Thyroid gland (tissue), 4 donors: Measurements from ENCODE around the gene GPR78.

Experiments
- POLR2A ChIP-seq, 2 donors: fragments of 450-650 bp; IDR thresholded peaks; one replicate each; pipeline ENCODE4 v1.6.1; 2017; ENCODE audit warnings: antibody characterized with exemption in 2 of 2, mild to moderate bottlenecking in 2 of 2, moderate library complexity in 1 of 2
- TF ChIP-seq, protein P1 (sequence below), 6 experiments: fragments of 200-600 bp in 3 of 6; fragments of 450-650 bp in 3 of 6; sonication (generic) in 3 of 6; IDR thresholded peaks; one replicate each; pipeline ENCODE4 v1.5.1; 2016 to 2019; ENCODE audit warnings: antibody characterized with exemption in 6 of 6, mild to moderate bottlenecking in 2 of 6, inconsistent platforms in 1 of 6, moderate library complexity in 1 of 6

DNA sequence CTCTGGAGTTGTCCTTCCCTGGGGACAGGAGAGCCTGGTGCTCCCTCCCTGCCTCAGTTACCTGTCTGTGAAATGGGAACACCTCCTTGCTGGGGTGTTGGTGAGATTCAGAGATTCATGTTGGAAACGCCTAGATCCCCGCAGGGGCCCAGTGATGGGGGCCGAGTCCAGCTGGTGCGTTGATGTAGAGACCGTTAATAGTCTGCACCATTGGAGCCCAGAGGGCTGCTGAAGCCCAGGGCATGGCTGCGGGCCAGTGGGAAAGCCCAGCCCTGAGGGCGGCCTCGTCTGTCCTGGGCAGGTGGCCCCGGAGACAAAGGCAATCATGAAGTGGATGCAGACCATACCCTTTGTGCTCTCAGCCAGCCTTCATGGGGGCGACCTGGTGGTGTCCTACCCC is 26.8 kb downstream of the GPR78 start:
- TF ChIP-seq, protein P1, sequence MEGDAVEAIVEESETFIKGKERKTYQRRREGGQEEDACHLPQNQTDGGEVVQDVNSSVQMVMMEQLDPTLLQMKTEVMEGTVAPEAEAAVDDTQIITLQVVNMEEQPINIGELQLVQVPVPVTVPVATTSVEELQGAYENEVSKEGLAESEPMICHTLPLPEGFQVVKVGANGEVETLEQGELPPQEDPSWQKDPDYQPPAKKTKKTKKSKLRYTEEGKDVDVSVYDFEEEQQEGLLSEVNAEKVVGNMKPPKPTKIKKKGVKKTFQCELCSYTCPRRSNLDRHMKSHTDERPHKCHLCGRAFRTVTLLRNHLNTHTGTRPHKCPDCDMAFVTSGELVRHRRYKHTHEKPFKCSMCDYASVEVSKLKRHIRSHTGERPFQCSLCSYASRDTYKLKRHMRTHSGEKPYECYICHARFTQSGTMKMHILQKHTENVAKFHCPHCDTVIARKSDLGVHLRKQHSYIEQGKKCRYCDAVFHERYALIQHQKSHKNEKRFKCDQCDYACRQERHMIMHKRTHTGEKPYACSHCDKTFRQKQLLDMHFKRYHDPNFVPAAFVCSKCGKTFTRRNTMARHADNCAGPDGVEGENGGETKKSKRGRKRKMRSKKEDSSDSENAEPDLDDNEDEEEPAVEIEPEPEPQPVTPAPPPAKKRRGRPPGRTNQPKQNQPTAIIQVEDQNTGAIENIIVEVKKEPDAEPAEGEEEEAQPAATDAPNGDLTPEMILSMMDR (IDR thresholded peaks at IDR 0.05), result no peak
- no peak for TF ChIP-seq POLR2A (IDR thresholded peaks at IDR 0.05)
